Ishikawa (cell line): ENCODE measurements around the gene DTYMK.

Source experiments
- NFIC ChIP-seq: IDR thresholded peaks from 2 replicates; pipeline ENCODE4 v1.6.1; 2012
- RAD21 ChIP-seq: IDR thresholded peaks from 2 replicates; pipeline ENCODE4 v1.6.1; 2012; ENCODE audit warnings: low read depth
- TF ChIP-seq, protein P1 (sequence below): IDR thresholded peaks from 2 replicates; pipeline ENCODE4 v1.6.1; 2012
- TF ChIP-seq, protein P2 (sequence below): IDR thresholded peaks from 2 replicates; pipeline ENCODE4 v1.6.1; 2012; ENCODE audit warnings: low read depth, mild to moderate bottlenecking
- TF ChIP-seq, protein P3 (sequence below): IDR thresholded peaks from 2 replicates; pipeline ENCODE4 v1.6.1; 2012

DNA sequence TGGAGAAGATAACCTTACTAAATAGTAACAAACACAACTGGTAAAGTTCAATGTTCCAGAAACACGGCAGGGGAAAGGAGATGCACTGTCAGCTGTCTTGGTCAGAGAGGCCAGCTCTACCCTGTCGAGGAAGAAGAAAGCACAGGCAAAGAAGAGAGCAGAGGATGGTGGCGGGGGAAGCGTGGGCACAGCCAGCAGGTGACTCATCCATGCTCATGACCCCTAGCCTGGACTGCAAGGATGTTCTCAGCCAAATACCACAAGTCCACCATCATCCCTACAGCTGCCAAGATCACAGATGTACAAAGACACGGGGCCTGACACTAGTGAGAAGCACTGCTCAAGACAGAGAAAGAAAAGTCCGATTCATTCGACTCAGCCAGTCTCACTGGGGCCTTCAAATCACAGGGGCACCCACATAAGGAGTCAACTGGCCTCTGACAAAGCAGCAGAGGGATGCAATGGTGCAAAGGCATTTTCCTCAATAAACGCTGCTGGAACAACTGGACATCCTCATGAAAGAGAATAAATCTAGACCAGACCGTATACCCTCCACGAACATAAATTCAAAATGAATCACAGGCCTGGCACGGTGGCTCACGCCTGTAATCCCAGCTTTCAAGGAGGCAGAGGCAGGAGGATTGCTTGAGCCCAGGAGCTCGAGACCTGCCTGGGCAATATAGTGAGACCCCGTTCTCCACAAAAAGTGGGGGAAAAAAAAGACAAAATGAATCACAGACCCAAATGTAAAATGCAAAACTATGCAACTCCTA is 5.6 kb downstream of the DTYMK start:
- TF ChIP-seq RAD21 (no peak), NFIC (no peak)
- TF ChIP-seq, protein P1, sequence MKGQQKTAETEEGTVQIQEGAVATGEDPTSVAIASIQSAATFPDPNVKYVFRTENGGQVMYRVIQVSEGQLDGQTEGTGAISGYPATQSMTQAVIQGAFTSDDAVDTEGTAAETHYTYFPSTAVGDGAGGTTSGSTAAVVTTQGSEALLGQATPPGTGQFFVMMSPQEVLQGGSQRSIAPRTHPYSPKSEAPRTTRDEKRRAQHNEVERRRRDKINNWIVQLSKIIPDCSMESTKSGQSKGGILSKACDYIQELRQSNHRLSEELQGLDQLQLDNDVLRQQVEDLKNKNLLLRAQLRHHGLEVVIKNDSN: no peak
- TF ChIP-seq, protein P2, sequence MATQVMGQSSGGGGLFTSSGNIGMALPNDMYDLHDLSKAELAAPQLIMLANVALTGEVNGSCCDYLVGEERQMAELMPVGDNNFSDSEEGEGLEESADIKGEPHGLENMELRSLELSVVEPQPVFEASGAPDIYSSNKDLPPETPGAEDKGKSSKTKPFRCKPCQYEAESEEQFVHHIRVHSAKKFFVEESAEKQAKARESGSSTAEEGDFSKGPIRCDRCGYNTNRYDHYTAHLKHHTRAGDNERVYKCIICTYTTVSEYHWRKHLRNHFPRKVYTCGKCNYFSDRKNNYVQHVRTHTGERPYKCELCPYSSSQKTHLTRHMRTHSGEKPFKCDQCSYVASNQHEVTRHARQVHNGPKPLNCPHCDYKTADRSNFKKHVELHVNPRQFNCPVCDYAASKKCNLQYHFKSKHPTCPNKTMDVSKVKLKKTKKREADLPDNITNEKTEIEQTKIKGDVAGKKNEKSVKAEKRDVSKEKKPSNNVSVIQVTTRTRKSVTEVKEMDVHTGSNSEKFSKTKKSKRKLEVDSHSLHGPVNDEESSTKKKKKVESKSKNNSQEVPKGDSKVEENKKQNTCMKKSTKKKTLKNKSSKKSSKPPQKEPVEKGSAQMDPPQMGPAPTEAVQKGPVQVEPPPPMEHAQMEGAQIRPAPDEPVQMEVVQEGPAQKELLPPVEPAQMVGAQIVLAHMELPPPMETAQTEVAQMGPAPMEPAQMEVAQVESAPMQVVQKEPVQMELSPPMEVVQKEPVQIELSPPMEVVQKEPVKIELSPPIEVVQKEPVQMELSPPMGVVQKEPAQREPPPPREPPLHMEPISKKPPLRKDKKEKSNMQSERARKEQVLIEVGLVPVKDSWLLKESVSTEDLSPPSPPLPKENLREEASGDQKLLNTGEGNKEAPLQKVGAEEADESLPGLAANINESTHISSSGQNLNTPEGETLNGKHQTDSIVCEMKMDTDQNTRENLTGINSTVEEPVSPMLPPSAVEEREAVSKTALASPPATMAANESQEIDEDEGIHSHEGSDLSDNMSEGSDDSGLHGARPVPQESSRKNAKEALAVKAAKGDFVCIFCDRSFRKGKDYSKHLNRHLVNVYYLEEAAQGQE: no peak
- TF ChIP-seq, protein P3, sequence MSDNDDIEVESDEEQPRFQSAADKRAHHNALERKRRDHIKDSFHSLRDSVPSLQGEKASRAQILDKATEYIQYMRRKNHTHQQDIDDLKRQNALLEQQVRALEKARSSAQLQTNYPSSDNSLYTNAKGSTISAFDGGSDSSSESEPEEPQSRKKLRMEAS: no peak
